ENCODE data around the gene KCNH3.
"Not testable (repeated sequence)": the region's sequence is repeated elsewhere in the genome, so short reads cannot be mapped to it uniquely, and the experiment has no call there.

KCNH3 gene

GRCh38 chr12:49529414-49529813, 9.4 kb upstream of the KCNH3 start:
- TF ChIP-seq, protein P1, sequence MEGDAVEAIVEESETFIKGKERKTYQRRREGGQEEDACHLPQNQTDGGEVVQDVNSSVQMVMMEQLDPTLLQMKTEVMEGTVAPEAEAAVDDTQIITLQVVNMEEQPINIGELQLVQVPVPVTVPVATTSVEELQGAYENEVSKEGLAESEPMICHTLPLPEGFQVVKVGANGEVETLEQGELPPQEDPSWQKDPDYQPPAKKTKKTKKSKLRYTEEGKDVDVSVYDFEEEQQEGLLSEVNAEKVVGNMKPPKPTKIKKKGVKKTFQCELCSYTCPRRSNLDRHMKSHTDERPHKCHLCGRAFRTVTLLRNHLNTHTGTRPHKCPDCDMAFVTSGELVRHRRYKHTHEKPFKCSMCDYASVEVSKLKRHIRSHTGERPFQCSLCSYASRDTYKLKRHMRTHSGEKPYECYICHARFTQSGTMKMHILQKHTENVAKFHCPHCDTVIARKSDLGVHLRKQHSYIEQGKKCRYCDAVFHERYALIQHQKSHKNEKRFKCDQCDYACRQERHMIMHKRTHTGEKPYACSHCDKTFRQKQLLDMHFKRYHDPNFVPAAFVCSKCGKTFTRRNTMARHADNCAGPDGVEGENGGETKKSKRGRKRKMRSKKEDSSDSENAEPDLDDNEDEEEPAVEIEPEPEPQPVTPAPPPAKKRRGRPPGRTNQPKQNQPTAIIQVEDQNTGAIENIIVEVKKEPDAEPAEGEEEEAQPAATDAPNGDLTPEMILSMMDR (IDR thresholded peaks at IDR 0.05) = no peak
- TF ChIP-seq ZFX (IDR thresholded peaks at IDR 0.05; ENCODE audit: borderline replicate concordance) = no peak
- no peak overlapping the region for H3K27ac ChIP-seq

DNA sequence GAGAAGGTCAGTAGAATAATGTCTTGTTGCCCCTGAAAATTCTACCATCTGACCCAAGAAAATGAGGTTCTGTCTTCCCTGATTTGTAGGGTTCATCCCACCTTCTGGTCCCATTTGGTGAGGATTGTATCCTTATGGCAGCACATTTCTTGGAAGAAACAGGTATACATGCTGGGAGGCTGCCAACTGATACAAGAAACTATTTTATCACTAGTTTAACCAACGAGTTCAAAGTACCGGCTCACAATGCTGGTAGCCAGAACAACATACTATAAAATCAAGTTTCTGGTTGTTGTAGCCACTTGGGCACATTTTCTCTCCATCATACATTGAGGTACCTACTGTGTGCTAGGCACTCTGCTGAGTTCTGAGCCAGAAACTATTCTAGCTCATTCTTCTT, 7.1 kb upstream of the KCNH3 start:
- no peak for TF ChIP-seq ZFX (IDR thresholded peaks at IDR 0.05; ENCODE audit: borderline replicate concordance)
- TF ChIP-seq, protein P1 (IDR thresholded peaks at IDR 0.05) = no peak

DNA sequence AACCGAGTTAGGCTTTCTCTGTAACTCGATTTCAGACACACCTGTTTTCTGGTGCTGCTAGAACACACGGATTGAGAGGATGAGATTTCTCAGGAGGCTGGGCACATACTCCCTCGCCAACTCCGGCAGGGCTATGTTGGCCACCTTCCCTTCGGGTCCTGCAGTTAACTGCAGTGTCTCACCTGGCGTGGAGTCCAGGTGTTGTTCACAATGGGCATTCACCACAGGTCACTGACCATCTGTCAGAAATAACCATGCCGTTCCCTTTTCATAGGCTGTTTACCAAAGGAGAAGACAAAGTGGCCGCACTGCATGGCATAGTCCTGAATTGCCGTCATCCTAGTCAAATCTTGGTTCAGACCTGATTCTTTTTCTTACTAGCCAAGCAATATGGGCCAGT, 5.5 kb upstream of the KCNH3 start:
- no peak for TF ChIP-seq ZFX (IDR thresholded peaks at IDR 0.05; ENCODE audit: borderline replicate concordance)
- TF ChIP-seq, protein P1 (IDR thresholded peaks at IDR 0.05) = no peak
- H3K27ac ChIP-seq = no peak overlapping the region

More for the DNA sequence above, 7.1 kb upstream of the KCNH3 start:
- no peak overlapping the region for H3K27ac ChIP-seq

DNA sequence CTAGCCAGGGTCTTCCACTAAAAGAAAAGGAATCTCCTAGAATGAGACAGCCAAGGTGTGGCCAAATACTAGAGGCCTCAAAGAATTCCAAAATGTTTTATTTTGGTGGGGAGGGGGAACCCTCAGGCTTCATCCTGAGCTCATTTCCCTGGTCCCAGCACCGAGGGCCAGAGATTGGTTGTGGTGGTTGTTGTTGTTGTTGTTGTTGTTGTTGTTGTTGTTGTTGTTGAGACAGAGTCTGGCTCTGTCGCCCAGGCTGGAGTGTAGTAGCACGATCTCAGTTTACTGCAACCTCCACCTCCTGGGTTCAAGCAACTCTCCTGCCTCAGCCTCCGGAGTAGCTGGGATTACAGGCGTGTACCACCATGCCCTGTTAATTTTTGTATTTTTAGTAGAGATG, 4.7 kb upstream of the KCNH3 start:
- not testable (repeated sequence) for H3K27ac ChIP-seq

- no peak overlapping the region for H3K27ac ChIP-seq
- no peak for TF ChIP-seq ZFX (IDR thresholded peaks at IDR 0.05; ENCODE audit: borderline replicate concordance)
- TF ChIP-seq, protein P1 (IDR thresholded peaks at IDR 0.05) = no peak
Observed at GRCh38 chr12:49534731-49535278, 4.0 kb upstream of the KCNH3 start.

GRCh38 chr12:49535921-49536525, 2.8 kb upstream of the KCNH3 start:
- no peak overlapping the region for H3K27ac ChIP-seq
- TF ChIP-seq ZFX (IDR thresholded peaks at IDR 0.05; ENCODE audit: borderline replicate concordance) = no peak
- TF ChIP-seq, protein P1 (IDR thresholded peaks at IDR 0.05) = no peak

GRCh38 chr12:49536526-49537071, 2.2 kb upstream of the KCNH3 start:
- TF ChIP-seq ZFX (IDR thresholded peaks at IDR 0.05; ENCODE audit: borderline replicate concordance) = no peak
- TF ChIP-seq, protein P1 (IDR thresholded peaks at IDR 0.05) = no peak

More at GRCh38 chr12:49536526-49537071, 2.2 kb upstream of the KCNH3 start:
- H3K27ac ChIP-seq = no peak overlapping the region
